Fibroblast of upper back skin (primary cell): ENCODE data around the gene CLOCK.
A peak's percentile ranks its signal among the peaks of the same experiment; 100 is the strongest.

ENCODE experiments used
- DNase-seq: peaks from one replicate; pipeline ENCODE4 v3.0.0-alpha.2; 2013

CLOCK gene

DNA sequence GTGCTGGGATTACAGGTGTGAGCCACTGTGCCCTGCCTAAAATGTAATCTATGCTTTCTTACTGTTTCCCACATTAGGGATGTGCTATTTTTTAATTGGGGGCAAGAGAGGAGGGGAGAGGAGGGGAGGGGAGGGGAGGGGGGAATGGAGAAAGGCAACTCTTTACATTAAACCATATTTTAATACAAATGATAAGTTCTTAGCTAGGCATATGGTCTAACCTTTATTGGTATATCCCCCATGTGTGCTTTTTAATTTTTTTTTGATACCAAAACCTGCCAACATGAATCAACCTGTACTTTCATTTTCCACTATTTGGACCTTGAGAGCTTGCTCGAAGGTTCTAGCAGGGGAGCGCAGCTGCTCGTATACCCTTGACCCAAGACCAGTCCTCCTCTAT is 6.4 kb downstream of the CLOCK start:
- no peak for DNase-seq

DNA sequence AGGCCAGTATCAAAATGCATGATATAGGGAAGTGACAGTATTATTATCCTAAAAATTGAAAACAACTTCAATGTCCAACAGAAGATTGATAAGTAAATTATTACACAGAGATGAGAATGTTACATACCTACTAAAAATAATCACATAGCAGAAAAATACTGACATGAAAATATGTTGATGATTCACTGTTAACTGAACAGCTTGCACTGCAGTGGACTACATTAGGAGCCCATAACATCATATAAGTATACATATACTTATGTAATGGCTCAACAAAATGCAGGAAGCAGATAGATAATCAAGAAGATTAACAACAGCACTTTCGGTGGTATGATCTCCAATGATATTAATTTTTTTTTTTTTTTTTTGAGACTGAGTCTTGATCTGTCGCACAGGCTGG is 7.1 kb downstream of the CLOCK start:
- peak; percentile 41 for DNase-seq

DNA sequence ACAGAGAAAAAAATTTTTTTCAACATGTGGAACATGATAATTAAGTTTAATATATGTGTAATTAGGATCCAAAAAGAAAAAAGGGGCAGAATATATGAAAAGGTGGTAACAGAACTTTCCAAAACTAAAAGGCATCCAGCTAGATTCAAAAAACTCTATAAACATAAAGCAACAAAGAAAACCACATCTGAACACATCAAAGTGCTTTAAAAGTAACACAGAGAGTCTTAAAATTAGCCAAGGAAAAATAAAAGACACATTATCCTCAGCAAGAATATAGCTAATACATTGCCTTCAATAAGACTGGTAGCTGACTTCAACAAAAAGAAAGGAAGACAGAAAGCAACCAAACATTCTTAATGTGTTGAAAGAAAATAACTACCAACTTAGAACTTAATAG is 8.2 kb downstream of the CLOCK start:
- no peak for DNase-seq

DNA sequence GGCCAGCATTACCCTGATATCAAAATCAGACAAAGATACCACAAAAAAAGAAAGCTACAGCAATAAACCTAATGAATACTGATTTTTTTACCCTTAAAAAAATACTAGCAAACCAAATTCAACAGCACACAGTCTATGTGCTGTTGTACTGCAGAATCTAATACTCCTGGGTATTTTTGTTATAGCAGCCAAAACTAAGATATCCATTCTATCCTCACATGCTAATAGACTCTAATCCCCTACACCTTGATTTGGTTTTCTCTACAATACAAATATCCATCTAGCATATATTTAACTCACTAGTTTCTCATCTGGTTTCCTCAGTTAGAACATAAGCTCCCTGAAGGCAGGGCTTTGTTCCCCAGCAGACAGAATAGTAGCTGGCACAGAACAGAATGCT is 12.4 kb downstream of the CLOCK start:
- no peak for DNase-seq

DNA sequence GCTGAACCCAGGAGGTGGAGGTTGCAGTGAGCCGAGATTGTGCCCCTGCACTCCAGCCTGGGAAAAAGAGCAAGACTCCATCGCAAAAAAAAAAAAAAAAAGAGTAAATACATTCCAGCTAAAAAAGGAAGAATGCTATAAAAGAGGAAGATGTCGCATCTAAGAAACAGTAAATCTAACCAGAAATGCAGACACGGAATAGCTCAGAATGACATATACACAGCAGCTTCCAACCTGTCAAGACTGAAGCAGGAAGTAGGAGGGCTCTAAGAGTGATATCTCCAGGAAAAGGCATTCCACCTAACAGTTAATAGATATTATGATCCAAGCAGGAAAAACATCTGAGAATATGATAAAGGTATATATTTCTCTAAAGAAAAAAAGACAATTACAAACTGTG is 16.0 kb downstream of the CLOCK start:
- no peak for DNase-seq

DNA sequence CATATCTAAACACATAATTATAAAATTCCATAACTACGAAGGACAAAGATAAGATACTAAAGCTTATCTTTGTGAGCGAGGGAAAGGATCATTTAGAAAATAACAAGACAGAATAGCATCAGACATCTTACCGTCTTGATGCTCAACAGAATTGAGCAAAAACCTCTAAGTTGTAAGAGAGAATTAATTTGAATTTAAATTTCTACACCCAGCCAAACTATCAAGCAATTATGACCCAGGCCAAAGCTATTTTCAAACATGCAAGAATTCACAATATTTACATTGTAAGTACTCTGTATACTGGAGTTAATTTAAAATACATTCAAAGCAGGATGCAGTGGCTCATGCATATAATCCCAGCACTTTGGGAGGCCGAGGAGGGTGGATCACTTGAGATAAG is 16.5 kb downstream of the CLOCK start:
- no peak for DNase-seq

DNA sequence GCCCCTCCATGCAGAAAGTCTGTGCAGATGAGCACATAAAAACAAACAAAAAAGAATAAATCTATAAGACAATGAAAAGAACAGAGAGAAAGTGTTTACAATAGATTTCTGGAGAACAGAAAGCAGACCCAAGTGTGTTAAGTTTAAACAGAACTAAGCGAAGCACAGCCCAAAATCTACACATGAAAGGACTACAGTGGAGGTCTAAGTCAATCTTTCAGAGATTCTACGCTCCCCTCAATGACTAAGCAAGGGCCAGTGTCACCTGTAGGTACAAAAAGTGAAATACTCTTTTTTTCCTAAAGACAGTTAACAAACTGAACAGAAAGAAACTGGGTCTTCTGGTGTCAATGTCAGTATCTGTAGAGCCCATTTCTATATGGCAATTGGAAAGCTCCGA is 18.2 kb downstream of the CLOCK start:
- DNase-seq, result no peak

DNA sequence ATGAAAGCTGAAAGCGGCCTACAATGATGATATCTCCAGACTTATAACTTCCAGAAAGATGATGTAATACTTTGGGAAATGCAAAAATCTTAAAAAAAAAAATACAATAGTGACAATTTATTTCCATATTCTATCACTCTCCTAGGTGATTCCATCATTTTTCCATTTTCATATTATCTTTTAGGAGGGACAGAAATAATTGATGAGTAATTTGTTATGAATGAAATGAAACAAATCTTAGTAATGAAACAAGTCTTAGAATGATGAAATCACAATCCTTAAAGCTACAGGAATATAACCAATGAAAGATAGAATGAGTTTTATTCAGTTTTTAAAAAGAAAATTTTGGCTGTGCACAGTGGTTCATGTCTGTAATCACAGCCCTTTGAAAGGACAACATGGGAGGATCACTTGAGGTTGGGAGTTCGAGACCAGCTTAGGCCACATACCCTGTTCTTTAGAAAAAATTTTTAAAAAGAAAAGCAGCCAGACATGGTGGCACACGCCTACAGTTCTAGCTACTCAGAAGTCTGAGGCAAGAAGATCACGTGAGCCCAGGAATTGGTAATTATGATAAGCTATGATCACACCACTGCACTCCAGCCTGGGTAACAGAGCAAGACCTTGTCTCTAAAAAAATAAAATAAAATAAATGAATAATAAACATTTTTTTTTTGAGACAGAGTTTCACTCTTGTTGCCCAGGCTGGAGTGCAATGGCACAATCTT is 21.7 kb downstream of the CLOCK start:
- DNase-seq, result peak; percentile 44

DNA sequence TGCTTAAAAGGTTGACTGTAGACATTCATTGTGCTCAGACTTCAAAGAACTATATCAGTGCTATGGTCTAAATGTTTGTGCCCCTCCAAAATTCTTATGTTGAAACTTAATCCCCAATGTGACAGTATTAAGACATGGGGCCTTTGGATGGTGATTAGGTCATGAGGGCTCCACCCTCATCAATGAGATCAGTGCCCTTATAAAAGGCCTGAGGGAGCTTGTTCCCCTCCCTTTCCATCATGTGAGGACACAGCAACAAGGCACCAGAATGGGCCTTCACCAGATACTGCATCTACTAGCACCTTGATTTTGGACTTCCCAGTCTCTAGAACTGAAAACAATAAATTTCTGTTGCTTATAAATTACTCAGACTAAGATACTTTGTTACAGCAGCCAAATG is 28.3 kb downstream of the CLOCK start:
- no peak for DNase-seq

DNA sequence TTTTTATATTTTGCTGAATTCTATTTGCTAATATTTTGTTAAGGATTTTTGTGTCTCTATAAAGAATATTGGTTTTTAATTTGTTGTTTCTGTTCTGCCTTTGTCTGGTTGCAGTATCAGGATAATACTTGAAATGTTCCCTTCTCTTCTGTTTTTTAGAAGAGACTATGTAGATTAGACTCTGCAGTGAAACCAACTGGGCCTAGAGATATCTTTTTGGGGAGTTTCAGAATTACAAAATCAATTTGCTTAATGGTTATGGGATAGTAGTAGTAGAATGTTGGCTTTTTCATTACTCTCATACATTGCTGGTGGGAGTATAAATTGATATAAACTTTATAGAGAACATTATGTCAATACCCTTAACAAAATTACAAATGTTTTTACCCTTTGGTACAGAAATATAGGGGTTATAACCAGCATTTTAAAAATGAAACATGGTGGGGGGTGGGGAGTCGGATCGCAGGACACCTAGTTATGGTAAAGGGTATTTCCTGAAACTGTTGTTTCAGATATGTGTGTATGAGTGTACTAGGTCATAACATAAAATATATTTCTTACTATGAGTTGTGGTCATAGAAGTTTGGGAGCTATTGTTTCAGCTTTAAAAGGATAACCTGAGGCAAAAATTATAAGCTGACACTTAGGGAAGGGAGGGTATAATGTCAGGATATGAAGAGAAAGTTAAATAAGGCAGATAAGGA is 29.0 kb downstream of the CLOCK start:
- no peak for DNase-seq

DNA sequence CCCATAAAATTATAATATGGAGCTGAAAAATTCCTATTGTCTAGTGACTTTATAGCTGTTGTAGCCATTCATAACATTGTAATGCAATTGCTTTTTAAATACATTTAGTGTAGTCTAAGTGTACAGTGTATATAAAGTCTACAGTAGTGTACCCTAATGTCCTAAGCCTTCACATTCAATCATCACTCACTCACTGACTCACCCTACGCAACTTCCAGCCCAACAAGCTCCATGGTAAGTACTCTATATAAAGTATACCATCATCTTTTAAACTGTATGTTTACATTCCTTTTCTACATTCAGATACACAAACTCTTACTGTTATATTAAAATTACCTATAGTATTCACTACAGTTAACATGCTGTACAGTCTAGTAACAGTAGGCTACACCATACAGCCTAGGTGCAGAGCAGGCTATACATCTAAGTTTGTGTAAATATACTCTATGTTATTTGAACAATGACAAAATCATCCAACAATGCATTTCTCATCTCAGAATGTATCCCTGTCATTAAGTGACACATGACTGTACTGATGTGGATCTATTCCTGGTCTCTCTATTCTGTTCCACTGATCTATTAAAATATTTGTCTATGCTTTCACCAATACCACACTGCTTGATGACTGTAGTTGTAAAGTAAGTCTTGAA is 33.7 kb downstream of the CLOCK start:
- peak; percentile 27 for DNase-seq

DNA sequence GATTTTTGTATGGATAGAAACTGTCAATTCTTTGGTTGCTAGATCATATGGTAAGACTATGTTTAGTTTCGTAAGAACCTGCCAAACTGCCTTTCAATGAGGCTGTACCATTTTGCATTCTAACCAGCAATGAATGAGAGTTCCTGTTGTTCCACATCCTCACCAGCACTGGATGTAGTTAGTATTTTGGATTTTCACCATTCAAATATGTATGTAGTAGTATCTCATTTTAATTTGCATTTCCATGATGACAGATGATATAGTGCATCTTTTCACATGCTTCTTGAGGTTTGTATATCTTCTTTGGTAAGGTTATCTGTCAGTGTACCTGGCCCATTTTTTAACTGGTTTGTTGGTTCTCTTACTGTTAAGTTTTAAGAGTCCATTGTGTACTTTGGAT is 34.6 kb downstream of the CLOCK start:
- DNase-seq, result no peak

DNA sequence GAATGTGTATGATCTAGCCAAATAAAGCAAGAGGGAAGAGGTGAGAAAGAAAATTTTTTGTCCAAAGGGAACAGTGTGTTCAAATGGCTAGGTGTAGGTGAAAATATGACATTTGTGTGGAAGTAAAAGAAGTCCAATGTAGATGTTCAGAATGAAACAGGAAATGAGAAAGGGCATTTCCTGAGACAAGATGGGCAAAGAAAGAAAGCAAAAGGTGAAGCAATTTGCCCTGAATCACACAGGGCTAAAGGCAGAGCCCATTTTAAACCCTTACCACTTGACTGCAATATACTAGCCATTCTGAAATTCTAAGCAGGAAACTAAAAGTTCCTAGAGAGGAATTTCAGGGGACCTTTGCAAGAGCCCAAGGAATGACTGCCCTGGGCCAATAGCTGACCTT is 36.0 kb downstream of the CLOCK start:
- DNase-seq, result no peak

DNA sequence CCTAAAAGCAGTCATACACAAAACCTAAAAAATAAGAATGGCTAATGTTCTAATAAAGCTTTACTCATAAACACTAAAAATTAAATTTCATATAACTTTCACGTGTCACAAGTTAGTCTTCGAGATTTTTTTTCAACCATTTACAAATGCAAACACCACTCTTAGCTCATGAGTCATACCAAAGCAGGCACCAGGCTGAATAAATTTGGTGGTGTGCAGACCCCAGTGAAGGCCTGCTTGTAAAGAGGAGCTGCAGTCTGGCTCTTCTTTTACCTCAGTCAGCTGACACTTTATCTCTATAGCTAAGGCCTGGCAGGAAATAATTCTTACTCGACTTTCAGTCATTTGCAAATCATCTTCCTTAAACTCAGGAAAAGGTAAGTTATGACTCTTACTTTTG is 37.4 kb downstream of the CLOCK start:
- peak; percentile 8 for DNase-seq

DNA sequence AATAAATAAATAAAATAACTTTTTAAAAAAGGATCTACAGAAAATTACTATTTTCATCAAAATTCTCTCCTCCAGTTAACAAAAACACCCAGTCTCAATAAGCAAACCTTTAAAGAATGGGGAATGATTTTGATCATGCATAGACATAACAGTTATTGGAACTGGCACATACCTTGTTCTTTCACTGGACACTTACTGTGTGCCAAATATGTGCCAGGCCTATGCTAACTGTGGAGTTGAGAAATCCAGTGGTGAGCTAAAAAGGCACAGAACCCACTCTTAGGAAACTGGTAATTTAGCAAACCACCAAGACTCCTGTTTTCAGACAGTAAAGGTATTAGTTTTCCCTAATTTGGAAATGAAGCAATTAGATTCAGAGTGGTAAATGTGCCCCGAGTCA is 39.1 kb downstream of the CLOCK start:
- no peak for DNase-seq

DNA sequence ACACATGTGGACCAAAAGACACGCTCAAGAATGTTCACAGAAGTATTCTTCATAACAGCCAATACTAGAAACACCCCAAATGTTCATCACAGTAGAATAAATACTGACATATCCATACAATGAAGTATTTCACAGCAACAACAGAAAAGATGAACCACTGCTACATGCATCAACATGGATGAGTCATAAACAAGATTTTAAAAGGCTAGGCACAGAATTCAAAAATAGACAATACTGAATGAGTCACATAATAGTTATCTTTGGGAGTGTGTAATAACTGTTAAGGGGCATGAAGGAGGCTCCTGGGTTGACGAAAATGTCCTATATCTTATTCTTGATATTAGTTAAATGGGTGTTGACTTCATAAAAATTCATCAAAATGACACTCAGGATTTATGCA is 43.5 kb downstream of the CLOCK start:
- DNase-seq, result peak; percentile 68

DNA sequence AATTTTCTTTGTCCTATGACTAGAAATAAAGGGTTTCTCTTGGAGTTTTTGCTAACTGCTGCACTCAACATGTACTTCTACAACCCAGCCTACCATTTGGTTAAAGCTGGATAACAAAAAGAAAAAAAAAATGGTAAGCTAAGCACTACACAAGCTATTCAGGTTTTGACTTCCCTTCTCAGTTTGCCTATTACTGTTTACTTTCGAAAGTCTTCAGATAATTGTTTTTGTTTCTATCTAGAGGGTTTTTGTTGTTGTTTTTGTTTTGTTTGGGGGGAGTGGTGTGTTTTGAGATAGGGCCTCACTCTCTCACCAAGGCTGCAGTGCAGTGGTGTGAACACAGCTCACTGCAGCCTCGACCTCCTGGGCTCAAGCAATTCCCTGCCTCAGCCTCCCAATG is 46.6 kb downstream of the CLOCK start:
- no peak for DNase-seq

DNA sequence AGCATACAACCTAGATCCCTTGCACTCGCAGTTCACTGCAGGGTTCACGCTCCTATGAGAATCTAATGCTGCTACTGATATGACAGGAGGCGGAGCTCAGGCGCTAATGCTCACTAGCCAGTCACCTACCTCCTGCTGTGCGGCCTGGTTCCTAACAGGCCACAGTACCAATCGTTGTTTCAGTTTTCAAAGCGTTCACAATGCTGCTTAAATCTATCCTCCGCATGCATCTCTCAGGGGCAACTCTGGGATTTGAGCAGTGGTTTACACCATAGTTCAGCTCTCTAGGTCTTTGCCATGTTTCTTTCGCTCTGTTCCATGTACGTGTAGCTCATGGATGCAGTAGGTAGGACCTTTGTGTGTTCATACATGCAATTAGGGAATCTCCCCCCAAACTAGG is 47.2 kb downstream of the CLOCK start:
- no peak for DNase-seq

DNA sequence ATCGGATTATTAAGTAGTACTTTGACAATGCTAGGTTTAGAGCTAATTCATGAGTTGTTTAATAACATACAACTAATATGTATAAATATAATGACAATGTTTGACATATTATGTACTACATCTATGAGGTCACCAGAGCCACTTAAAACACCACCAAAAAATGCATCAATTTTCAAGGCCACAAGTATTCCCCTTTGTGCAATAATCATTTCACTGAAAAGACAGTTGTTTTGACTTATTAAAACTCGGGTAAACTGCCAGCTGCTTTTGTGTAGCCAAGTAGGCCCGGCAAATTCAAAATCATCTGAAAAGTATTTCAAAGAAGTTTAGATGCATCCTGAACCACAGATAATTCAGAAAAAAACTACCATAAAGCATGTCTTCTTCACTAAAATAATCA is 48.7 kb downstream of the CLOCK start:
- DNase-seq, result peak; percentile 9

DNA sequence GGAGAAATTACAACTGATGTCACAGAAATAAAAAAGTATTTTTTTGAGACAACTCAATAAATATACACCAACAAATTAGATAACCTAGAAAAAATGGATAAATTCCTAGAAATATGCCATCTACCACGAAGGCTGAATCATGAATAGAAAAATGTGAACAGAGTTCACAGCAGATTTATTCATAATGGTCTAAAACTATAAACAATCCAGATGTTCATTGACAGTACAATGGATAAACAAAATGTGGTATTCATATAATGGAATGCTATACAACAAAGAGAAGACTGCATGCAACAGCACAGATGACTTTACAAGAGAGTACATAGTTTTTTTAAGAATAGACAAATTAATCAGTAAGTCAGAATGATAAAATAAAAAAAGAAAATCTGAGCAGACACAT is 55.2 kb downstream of the CLOCK start:
- DNase-seq, result peak; percentile 42

DNA sequence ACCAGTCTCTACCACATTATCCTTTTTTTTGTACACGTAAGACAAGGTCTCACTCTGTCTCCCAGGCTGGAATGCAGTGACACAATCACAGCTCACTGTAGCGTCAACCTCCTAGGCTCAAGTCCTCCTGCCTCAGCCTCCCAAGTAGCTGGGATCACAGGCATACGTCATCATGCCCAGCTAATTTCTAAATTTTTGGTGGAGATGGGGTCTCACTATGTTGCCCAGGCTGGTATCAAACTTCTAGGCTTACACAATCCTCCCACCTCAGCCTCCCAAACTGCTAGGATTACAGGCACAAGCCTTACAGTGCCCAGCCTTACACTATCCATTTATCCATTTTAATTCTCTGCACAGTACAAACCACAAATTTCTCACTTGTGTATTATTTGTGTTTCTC is 58.0 kb downstream of the CLOCK start:
- no peak for DNase-seq

DNA sequence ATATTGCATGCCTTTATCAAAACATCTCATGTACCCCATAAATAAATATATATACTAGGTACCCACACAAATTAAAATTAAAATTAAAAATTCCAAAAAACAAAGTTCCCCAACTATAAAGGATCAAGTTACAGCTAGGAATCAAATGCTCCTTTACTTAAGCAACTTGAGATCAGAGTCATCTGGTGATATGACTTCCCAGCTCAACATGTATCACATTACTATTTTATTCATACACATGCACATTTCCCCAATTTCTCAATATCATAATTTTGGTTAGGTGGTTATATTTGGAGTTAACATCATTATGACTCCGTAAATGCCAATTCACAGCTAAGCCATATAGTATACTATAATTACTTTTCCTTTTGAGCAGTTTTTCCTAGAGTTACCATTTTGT is 60.9 kb downstream of the CLOCK start:
- no peak for DNase-seq

DNA sequence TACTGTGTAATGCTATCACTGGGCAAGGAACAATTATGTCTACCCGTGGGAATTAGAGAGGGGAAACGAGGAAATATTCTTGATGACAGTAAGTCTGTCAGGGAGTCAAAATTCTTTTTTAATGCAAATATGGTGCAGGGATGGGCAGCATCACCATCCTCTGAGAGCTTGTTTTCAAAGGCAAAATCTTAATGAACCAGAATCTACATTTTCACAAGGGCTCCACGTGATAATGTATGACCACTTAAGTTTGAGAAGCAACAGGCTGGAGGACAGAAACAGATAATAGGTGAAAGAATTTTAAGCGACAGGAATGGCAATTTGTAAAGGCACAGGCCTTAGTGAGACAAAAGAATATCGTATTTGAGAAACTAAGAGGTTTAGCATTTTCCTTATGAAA is 63.4 kb downstream of the CLOCK start:
- no peak for DNase-seq
